Testis (tissue), 3 donors: ENCODE measurements around the gene PURA. TPM values are rescaled to one million over a fixed set of nuclear protein-coding genes. Genes with fewer than 3 reads are reported as not detected.

Source experiments
- DNase-seq: peaks from one replicate; pipeline ENCODE4 v3.0.0-alpha.2; 2019
- H3K27ac ChIP-seq, 2 donors: fragments of 200-600 bp; sonication (generic); one replicate each; pipeline ENCODE4 v1.5.1; 2019
- H3K27me3 ChIP-seq: fragments of 200-600 bp; sonication (generic); one replicate; pipeline ENCODE4 v1.5.1; 2019
- H3K36me3 ChIP-seq: fragments of 200-600 bp; sonication (generic); one replicate; pipeline ENCODE4 v1.5.1; 2017; ENCODE audit warnings: low read depth; ENCODE audit errors: missing control alignments
- H3K4me1 ChIP-seq: fragments of 200-600 bp; sonication (generic); one replicate; pipeline ENCODE4 v1.5.1; 2019
- H3K4me3 ChIP-seq, 2 donors: fragments of 200-600 bp; sonication (generic); one replicate each; pipeline ENCODE4 v1.5.1; 2017 to 2019
- H3K9me3 ChIP-seq: fragments of 200-600 bp; sonication (generic); one replicate; pipeline ENCODE4 v1.5.1; 2017
- CTCF ChIP-seq, 3 experiments: fragments of 450-650 bp in 2 of 3; fragments of 200-600 bp in 1 of 3; sonication (generic) in 1 of 3; IDR thresholded peaks; one replicate each; pipeline ENCODE4 v1.5.1; 2016 to 2019; ENCODE audit warnings: antibody characterized with exemption in 3 of 3, mild to moderate bottlenecking in 2 of 3, moderate library complexity in 1 of 3
- POLR2A ChIP-seq: fragments of 450-650 bp; IDR thresholded peaks from one replicate; pipeline ENCODE4 v1.6.1; 2017; ENCODE audit warnings: antibody characterized with exemption, mild to moderate bottlenecking, moderate library complexity
- WGBS, 2 donors: methylation state at CpG; one replicate each; pipeline ENCODE4 v1.1.5; 2018; 5-methylcytosine and 5-hydroxymethylcytosine counted together
- intact Hi-C: fragments of 100-400 bp; cut with DNase I; formaldehyde crosslinking; loops from one replicate; pipeline ENCODE4 v1.15.1; 2023; ENCODE audit warnings: low total_unique reads
- polyA plus RNA-seq: library from polyadenylated mRNA; stranded (reverse); fragments of 350-450 nt; fragmentation: Illumina TruSeq; extraction: RNeasy Lipid Tissue Mini Kit (QIAGEN cat#74804); gene quantifications from one replicate; pipeline ENCODE4 v1.2.3, GENCODE V29; 2014; ENCODE audit warnings: low read depth, low replicate concordance; ENCODE audit not compliant: insufficient read depth
- total RNA-seq, 2 donors: library from RNA; depleted of rRNA; stranded (reverse); fragments of >200 nt; gene quantifications; one replicate each; pipeline ENCODE4 v1.2.3, GENCODE V29; 2016

PURA gene
- total and polyA plus RNA-seq, 3 donors from 2014 or later: 9.3 to 26.9 (median 22.9) TPM

- peak; percentile 94 for DNase-seq
- peak; percentile 90 to 97 (median 94) for TF ChIP-seq CTCF (IDR thresholded peaks at IDR 0.05)
- no peak for TF ChIP-seq POLR2A
Observed at GRCh38 chr5:140157032-140157781, 43.3 kb downstream of the PURA start.

GRCh38 chr5:140159014-140159927 is 45.4 kb downstream of the PURA start:
- 79% methylated on average over 7 of the region's 7 CpGs for WGBS, 2 donors
- Histone ChIP-seq H3K36me3 (no peaks in the 10 kb centered on the region), H3K4me1 (peaks cover 5% of the 10 kb centered on the region), H3K4me3 (no peak overlapping the region), H3K27ac (no peak overlapping the region), H3K27me3 (no peaks in the 10 kb centered on the region), H3K9me3 (no peaks in the 10 kb centered on the region)
- no peak for TF ChIP-seq CTCF (IDR thresholded peaks at IDR 0.05)
- no peak for TF ChIP-seq POLR2A
- intact Hi-C loops: loop anchor here (5.0 to 10.0 kb wide), 2 partner anchors 87 to 374 kb away; no protein-coding TSS in a partner anchor
- no peak for DNase-seq

More at GRCh38 chr5:140157032-140157781, 43.3 kb downstream of the PURA start:
- Histone ChIP-seq H3K27me3 (no peaks in the 10 kb centered on the region), H3K27ac (peak overlapping the region; percentile 73 to 81), H3K4me1 (peaks cover 5% of the 10 kb centered on the region), H3K9me3 (no peaks in the 10 kb centered on the region), H3K36me3 (no peaks in the 10 kb centered on the region), H3K4me3 (peak overlapping the region; percentile 49 to 59)
- intact Hi-C loops: loop anchor here (5.0 to 10.0 kb wide), 2 partner anchors 85 to 372 kb away; no protein-coding TSS in a partner anchor
- 3 to 8% methylated on average over 17 to 30 of the region's 30 CpGs for WGBS, 2 donors

- peaks cover 3% of the 10 kb centered on the region for H3K4me1 ChIP-seq
- no peak overlapping the region for H3K4me3 ChIP-seq
- no peak overlapping the region for H3K27ac ChIP-seq
- 94 to 96% methylated on average over 5 of the region's 5 CpGs for WGBS, 2 donors
- no peak for DNase-seq
- no peaks in the 10 kb centered on the region for H3K27me3 ChIP-seq
- H3K9me3 ChIP-seq: no peaks in the 10 kb centered on the region
- TF ChIP-seq CTCF (IDR thresholded peaks at IDR 0.05) (no peak), POLR2A (no peak)
- no peaks in the 10 kb centered on the region for H3K36me3 ChIP-seq
- intact Hi-C loops: no loop called here
Observed at GRCh38 chr5:140162275-140162674, 48.4 kb downstream of the PURA start.

GRCh38 chr5:140162781-140163180 is 48.9 kb downstream of the PURA start:
- H3K4me1 ChIP-seq: peaks cover 3% of the 10 kb centered on the region
- 86 to 91% methylated on average over 5 of the region's 5 CpGs for WGBS, 2 donors
- no peaks in the 10 kb centered on the region for H3K27me3 ChIP-seq
- no peak overlapping the region for H3K27ac ChIP-seq
- H3K4me3 ChIP-seq: no peak overlapping the region
- DNase-seq: no peak
- no peaks in the 10 kb centered on the region for H3K9me3 ChIP-seq
- intact Hi-C loops: no loop called here
- no peak for TF ChIP-seq CTCF (IDR thresholded peaks at IDR 0.05)
- no peak for TF ChIP-seq POLR2A
- H3K36me3 ChIP-seq: no peaks in the 10 kb centered on the region
